Activated CD4-positive, alpha-beta T cell treated with anti-CD3 and anti-CD28 coated beads, Interleukin-2, Interleukin-4, amounts not matched to agents 100 ng/mL and 50 ng/mL, durations not matched to agents 16 hours and 8 hours (primary cell): ENCODE measurements around the gene ARMH2.

ENCODE experiments used
- DNase-seq: peaks from one replicate; pipeline ENCODE4 v3.0.0-alpha.2; 2020; ENCODE audit warnings: low spot score

Gene ARMH2

DNA sequence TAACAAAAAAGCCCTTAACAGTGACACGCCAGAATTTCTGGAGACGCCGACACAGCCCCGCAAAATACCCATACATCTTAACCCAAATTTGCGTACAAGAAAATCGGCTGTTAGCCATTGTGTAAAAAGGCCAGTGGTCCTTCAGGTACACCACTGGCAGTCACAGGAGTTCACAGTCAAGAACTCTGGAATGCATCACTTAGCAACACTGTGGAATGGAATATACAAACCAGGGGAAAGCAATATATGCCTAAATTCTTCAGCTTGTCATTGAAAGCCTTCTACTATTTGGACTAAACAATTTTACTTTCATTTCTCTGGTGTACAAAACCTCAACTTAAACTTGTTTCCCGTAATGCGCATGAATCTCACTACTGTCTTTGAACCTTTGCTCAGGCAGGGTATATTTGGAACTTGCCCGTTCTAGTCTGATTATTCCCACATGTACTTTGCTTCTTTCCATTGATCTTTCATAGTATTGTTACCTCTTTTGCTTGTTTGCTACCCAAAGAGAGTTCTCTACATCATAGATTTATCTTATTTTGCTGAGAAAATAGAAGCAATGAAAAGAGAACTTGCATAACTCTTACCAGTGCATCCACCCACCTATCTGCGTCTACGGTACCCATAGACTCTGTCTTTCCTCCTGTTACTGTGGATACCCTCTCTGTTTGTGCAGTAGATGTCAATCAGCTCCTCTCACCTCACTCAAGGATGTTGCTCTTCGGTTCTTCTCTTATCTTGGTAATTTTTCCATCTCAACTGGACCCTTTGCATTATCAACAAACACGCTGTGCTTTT lies at the start of gene ARMH2:
Gene ARMH2, minus strand, starts transcription at position 178 of the 801 bp plus-strand sequence. Its CDS starts 60 bp downstream, at position 118.
- no peak for DNase-seq

DNA sequence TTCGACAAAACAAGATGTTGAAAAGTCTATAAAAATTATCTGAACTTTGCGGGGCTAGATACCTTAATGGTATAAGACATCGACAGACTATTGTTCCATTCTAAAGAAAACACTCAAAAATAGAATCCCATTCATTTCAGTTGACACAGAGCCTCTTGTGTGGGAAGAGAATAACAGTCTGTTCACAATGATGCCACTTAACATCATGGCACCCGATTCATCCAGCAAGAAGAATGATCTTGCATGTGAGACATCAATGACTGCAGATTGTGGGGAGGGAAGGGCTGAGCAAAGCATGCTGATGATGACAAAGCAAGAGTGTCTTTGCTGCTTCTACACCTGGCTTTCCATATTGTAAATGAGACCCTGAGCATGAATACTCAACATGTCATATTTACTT lies 49.7 kb upstream of the ARMH2 start:
- no peak for DNase-seq

DNA sequence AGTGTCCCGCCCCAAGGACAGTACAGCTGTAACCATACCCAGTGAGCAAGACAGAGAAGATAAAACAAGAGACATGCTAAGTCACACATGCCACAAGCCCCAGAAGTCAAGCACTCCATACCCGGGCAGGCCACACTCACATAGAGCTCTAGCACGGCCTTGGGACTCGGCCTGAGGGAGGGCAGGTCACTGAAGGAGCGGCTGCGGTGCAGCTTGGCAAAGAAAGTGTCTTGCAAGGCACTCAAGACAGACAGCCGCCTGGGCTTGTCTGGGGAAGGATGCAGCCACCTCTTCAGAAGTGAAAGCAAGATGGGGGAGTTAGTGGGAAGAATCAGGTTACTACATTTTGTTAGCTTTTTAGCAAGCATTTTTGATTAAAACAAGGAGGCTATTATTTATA lies 48.7 kb upstream of the ARMH2 start:
- no peak for DNase-seq

DNA sequence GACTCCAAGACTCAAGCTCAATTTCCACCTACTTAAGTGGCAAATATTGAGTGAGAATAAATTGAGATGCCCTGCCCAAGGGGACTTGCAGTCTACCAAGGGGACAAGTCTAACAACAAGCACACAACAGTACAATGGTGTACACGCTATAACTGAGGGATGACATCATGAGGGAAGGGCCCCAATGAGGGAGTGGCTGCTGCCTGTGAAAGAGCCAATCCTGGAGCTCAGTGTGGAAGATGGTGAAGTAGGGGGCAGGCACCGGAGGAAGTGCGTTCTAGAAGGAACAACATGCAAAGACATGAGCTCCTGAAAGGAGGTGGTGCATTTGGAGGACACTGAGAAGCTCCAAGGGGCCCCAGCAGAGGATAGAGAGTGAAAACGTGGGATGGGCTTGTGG lies 46.9 kb upstream of the ARMH2 start:
- DNase-seq = no peak

DNA sequence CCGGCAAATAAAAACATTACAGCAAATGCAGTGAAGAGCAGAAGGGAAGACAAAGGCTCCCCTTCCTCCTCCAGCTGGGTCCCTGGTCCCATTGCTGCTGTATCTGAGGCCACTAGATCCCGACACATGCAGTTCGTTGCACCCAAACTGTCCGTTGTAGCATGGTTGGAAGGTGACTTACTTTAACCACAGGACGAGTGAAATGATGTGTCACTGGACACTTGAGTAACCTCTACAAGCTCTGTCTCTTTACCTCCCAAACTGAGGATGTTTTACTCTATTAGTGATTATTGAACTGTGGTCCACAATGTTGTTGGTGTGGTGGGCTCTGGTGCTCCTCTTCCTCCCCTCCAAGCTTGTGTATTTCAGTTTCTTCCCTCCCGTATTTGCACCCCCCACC lies 46.2 kb upstream of the ARMH2 start:
- no peak for DNase-seq

DNA sequence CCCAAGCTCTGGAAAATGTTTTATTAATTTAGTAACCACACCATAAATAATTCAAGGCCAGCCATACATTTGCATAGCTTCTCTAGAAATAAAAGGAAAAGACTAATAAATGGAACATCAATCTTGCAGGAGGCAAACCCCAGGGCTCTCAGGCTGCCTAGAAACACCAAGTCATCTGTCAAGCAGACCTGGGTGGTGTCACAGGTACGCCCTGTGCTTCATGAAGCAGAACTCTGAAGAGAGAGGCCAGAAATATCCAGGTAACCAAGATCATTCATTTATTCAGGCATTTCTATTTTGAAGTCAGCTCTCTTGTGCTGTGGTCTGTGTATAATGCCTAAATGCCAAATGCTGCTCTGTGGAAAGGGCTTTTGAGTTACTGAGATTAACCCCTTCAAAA lies 45.3 kb upstream of the ARMH2 start:
- no peak for DNase-seq

DNA sequence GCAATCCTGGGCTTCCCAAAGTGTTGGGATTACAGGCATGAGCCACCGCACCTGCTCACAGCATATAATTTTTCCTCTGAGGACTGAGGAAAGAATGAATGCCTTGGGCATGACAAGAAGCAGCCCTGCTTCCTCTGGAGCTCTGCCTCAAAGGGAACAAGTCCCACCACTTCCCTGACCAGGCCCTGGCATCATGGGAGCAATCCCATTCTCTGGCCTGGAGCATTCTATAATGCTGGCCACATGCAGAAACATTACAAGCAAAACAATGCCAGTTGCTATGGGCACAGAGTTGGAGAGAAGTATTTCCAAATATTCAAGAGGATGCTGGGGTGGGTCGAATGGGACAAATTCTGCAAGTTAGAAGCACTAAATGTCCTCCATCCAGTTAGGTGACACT lies 41.5 kb upstream of the ARMH2 start:
- no peak for DNase-seq

DNA sequence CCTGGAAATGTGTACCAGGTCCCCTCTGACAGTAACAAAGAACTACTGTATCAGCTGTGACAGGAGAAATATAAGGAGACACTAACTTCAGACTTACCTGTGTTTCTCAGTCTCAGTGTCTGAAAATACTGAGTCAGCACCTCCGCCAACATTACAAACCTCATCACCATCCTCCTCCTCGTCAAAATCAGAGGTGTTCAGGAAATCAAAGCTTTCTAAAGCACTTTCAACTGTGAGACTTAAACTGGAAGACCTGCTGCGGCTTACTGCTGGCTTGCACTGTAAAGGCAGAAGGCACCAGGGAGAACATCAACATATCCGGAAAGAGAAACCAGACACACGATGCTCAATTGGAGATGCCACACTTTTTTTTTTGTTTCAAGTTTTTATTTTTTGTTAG lies 40.3 kb upstream of the ARMH2 start:
- no peak for DNase-seq

DNA sequence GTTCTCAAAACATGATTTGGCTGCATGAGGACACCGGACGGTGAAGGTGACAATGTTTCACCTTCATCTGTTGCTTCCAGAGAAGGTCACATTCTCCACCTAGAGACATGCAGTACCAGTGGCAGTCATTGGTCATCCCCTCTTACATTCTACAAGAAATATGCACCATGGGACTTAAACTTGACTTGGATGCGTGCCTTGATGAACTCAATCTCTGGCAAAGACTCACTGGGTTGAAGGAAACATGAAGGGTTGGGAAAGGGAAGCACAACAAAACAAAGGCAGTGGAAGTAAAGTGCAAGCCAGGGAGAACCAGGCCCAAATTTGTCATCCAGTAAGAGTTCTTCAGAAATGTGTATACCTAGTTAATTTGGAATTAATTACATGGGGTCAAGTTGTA lies 39.4 kb upstream of the ARMH2 start:
- DNase-seq = no peak

DNA sequence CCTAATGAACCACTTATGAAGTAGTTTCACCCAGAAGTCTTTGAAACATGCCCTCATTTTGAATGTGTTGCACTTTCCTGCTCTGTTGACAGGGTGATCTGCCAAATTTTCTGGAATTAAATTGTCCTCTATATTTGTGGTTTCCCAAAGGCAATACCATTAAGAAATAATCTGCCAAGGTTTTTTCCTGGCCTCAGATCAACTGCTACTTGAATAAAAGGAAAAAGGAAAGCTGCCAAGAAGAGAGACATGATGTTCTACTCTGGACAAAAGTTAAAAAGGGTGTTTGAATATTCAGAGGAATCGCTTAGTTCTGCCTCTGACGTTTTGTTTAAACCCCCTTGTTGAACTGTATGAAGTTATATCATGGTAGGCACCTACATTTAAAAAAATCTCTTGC lies 37.4 kb upstream of the ARMH2 start:
- no peak for DNase-seq

DNA sequence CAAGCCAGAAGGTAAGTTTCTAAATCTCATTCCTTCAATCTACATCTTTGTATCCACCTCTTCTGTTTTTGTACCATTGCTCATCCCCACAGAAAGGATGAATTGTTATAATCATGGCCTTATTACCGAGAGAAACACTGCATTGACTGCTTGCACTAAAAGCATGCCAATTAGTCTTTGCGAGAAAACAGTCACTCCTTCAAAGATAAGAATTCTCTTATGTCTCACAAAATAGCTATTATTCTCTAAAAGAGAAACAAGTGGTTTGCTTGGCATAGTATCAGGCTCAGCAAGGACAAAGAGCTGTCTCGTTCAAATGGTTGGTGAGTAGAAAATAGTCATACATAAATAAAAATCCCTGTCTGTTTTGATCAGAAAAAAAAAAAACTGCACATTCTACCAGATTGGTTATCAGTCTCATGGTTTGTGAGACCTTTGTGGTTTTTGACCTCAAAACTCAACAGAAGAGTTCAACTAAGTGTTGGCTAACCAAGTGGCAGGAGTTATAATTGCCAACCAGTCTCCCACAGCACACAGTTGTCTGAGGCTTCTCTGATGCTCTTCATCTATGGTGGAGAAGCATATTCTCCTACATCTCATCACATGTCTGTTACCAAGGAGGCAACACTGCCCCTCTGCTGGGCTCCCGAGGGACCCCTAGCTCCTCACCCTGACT lies 35.1 kb upstream of the ARMH2 start:
- no peak for DNase-seq

DNA sequence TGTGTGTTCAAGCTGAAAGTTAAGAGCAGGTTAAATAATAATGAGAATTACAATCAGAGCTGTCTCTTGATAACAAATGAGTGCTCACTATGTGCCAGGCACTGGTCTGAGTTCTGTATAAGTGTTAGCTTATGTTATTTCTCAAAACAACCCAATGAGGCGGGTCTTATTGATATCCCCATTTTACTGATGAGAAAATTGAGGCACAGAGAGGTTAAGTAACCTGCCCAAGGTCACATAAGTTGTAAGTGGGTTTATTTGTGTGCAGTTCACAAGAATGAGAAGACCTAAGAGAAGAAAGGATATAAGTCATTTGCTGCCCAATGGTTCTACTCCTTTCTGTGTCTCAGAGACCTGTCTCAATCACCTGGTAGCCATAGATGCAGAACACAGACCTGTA lies 34.1 kb upstream of the ARMH2 start:
- DNase-seq = no peak

DNA sequence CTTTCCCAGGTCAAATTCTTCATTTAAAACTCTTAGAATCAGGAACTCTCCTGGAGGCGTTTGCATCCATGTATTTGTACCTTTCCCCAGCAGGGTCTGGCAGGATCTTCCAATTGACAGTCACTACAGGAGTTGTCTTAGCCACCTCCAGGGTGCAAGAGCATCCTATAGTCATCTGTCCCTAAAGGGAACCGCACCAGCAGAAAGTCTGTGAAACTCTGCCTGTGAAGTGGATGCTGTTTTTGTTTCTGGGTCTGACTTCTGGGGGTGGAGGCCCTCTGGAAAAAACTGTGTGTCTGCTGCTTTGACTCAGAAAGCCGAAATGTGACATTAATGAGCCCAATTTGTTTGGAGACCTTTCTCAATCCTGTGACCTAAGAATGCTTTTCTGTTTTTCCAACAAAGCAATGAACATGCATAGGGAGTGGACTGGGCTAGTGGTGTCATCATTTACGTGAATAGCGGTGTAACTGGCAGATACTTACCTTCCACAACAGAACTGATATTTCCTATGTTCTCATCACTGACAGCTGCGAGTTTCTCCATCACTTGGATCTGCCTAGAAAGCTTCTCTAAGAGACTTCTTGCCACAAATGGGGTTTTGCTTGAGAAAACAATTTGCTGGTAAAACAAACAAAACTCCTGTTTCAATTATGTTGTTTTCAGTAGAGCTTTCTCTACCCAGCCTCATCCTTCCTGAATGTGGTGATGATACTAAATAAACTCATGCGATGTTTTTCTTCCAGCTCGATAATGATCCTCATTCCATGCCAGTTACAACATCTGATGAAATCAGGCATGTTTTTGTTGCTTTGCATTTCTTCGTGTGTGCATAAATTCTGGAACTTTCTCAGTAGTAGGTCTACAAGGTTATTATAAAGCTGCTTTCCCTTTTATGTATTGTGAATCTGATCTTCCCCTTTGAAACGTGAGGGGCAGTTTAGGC lies 33.3 kb upstream of the ARMH2 start:
- no peak for DNase-seq

DNA sequence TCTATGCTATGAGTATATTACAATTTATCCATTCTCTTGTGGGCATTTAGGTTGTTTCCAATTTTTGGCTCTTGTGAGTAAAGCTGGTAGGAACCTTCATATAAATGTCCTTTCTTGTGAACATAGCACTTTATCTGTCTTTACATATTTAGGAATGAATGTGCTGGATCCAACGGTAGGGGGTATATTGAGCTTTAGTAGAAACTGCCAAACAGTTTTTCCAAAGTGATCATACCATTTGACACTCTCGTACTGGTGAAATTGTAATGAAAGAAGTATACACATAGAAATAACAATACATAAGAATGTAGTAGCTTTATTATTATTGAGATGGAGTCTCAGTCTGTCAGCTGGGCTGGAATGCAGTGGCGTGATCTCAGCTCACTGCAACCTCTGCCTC lies 30.9 kb upstream of the ARMH2 start:
- DNase-seq = no peak

DNA sequence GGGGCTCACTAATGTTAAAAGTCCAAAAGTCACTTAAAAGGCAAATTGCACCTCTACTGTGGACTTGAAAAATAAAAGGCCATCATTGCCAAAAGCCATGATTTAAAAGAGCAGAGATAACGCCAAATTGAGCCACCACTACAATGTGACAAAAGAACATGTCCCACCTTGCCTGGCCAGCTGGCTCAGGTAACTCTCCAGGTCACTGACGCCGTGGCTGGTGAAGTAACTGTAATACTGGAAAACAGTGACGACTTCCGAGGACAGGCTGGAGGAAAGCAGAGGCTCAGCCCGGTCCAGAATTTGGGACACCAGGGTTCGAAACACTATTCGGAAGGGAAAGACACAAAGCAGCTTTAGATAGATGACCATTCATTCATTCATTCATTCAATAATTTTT lies 29.3 kb upstream of the ARMH2 start:
- DNase-seq = no peak

DNA sequence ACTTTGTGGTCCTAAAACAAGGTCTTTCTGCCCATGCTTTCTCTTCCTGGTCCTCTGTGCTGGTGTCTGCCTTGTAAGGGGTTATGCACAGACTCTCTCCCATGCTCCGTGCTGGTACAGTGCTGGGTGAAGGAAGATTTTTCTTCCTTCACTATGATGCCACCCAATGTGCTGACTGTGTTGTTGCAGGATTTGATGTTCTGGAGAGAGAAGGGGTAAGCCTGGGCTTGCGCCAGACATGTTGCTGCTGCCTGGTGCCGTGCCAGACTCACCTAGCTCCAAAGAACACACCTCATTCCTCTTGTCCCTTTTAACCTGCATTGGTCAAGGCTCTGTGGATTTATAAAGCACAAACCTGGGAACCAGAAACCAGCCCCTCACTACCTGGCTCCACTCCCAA lies 28.4 kb upstream of the ARMH2 start:
- no peak for DNase-seq

DNA sequence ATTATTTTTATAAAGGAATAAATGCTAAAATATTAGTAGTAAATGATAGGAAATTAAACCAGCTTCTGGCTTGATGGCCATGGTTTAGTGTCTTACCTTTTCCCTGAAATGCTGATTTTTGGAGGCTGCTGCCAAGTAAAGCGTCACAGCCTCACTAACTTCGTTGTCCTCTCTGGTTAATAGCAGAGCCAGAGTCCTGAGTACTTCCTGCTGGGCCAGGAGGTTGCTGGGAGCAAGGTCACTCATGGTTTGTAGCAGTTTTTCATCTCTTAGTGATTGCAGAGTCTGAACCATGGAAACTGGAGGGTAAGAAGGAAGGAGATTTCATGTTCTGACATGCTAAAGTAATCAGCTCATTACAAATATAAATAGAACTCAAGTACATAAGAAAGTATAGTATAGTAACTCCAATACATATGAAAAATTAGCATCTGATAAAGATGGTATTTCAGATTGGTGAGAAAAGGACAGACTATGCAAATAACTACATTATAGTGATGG lies 26.5 kb upstream of the ARMH2 start:
- DNase-seq = no peak

DNA sequence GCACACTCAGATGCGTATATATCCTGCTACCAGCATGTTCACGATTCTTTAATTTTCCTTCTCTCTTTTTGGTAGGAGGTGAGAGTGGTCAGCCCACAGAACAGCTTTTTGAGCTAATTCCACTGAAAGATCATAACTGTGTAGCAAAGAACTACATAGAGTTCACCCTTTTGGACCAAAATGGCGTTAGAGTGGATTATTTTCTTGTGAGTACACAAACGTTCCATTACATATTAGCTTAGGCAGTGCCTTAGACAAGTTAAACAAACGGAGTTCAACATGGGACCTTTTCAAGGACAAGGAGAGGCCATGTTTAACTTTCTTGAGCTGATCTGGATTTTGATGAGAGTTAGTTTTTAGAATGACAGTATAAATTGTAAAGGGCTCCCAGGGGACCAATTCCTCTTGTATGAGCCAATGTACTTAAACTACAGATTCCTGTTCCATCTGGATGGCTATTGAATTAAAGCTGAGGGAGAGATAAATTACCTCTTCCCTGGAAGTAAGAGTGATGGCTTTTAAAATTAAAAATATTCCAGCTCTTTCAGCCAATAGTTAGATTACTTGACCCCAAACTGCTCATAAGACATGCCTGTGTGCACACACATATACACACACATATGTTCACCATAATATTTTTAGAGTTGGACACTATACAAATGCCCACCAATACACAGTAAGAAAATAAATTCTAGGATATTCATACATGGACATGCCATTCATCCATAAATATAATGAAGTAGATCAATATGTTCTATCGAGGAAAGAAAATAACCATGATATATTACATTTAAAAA lies 25.6 kb upstream of the ARMH2 start:
- DNase-seq = no peak

DNA sequence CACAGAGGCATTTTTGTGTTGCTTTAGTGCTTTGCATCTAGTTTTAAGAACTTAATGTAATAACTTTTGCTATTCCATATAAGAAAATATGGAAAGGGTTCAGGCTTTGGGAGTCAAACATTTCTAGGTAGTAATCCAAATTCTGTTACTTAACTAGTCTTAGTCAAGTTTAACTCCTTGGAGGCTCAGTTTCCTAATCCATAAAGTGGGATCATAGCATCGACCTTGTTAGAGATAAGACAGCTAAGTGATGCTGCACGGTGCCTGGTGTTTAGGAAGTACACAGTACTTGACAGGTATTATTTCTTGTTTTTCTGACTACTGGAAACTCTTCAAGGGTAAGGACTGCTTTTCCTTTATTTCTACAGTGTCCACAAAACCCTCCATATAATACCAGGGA lies 24.5 kb upstream of the ARMH2 start:
- DNase-seq = no peak

DNA sequence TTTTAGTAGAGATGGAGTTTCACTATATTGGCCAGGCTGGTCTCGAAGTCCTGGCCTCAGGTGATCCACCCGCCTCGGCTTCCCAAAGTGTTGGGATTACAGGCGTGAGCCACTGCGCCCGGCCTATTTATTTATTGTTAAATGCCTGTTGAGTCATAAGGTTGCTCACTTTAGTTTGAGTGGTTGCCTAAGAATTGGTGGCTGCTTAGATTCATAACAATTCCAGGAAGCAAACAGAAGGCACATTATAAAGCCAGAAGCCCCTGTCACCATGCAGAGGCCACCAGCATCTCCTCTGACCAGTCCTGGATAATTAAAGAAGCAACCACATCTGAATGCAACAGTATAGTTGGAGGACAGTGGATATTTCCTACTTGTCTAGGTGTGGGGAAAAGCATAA lies 24.0 kb upstream of the ARMH2 start:
- DNase-seq = no peak

DNA sequence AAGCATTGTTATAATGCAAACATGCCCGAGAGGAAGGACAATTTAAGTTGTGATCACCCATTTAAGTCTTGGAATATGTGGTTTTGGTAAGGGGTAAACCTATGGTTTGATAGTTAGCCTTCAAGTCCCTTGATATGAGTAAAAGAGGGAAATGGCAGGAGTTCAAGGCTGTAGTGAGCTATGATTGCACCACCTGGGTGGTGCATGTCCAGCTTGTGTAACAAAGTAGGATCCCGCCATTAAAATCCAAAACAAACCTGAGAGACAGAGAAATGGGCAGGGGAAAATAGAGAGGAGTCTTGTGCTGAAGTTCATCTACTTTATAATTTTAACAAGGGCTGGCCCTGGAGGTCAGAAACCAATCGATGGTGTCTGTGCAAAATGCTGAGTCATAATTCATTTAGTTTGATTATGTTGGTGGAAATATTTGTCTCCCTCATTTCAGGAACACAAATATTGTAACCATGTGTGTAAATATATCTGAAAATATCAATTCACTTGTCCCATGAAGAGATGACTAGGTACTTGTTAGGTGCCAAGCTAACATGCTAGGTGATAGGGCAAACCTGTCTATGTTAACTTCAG lies 23.2 kb upstream of the ARMH2 start:
- DNase-seq = no peak
